SK-N-SH treated with all-trans-retinoic acid at 6 μM for 48 hours (cell line): ENCODE data around the gene CTCF.

Source experiments
- ATAC-seq: fragments of 200-7000 bp; cut with Tn5 transposase; 3 replicates; pipeline ENCODE4 v1.9.1; 2020; ENCODE audit warnings: mild to moderate bottlenecking, moderate library complexity
- ARNTL ChIP-seq: fragments of 450-650 bp; formaldehyde crosslinking; IDR thresholded peaks from 2 replicates; pipeline ENCODE4 v1.5.0; 2020; ENCODE audit warnings: low read depth, mild to moderate bottlenecking, moderate library complexity, borderline replicate concordance
- BACH2 ChIP-seq: fragments of 250-450 bp; sonication (Bioruptor Pico); IDR thresholded peaks from 2 replicates; pipeline ENCODE4 v1.9.0; 2021; ENCODE audit warnings: mild to moderate bottlenecking, borderline replicate concordance
- CSDC2 ChIP-seq: fragments of 250-450 bp; sonication (Bioruptor Pico); IDR thresholded peaks from 2 replicates; pipeline ENCODE4 v1.5.0; 2020; ENCODE audit warnings: mild to moderate bottlenecking, moderate library complexity
- ESRRG ChIP-seq: fragments of 250-450 bp; sonication (Bioruptor Pico); IDR thresholded peaks from 2 replicates; pipeline ENCODE4 v1.6.1; 2021; ENCODE audit warnings: mild to moderate bottlenecking
- GLIS3 ChIP-seq: fragments of 250-450 bp; sonication (Bioruptor Pico); IDR thresholded peaks from 2 replicates; pipeline ENCODE4 v1.5.0; 2020; ENCODE audit warnings: mild to moderate bottlenecking, moderate library complexity
- ISL1 ChIP-seq: fragments of 250-450 bp; sonication (Bioruptor Pico); IDR thresholded peaks from 2 replicates; pipeline ENCODE4 v2.1.2; 2022; ENCODE audit warnings: mild to moderate bottlenecking, moderate library complexity
- OSR1 ChIP-seq: fragments of 250-450 bp; sonication (Bioruptor Pico); IDR thresholded peaks from 2 replicates; pipeline ENCODE4 v1.8.0; 2022; ENCODE audit warnings: moderate library complexity, mild to moderate bottlenecking, inconsistent platforms
- PPARA ChIP-seq: fragments of 250-450 bp; sonication (Bioruptor Pico); IDR thresholded peaks from 2 replicates; pipeline ENCODE4 v1.5.0; 2020; ENCODE audit warnings: mild to moderate bottlenecking, borderline replicate concordance
- RARB ChIP-seq: fragments of 250-450 bp; sonication (Bioruptor Pico); IDR thresholded peaks from 2 replicates; pipeline ENCODE4 v1.8.0; 2021; ENCODE audit warnings: mild to moderate bottlenecking, moderate library complexity
- SNAI2 ChIP-seq: fragments of 250-450 bp; sonication (Bioruptor Pico); IDR thresholded peaks from 2 replicates; pipeline ENCODE4 v1.5.0; 2020; ENCODE audit warnings: mild to moderate bottlenecking, moderate library complexity
- TCF4 ChIP-seq: fragments of 250-450 bp; sonication (Bioruptor Pico); IDR thresholded peaks from 2 replicates; pipeline ENCODE4 v1.8.0; 2021; ENCODE audit warnings: mild to moderate bottlenecking, moderate library complexity, borderline replicate concordance
- TOX ChIP-seq: fragments of 250-450 bp; sonication (Bioruptor Pico); IDR thresholded peaks from 2 replicates; pipeline ENCODE4 v1.8.0; 2021; ENCODE audit warnings: mild to moderate bottlenecking, moderate library complexity, borderline replicate concordance
- ZFP3 ChIP-seq: fragments of 250-450 bp; sonication (Bioruptor Pico); IDR thresholded peaks from 2 replicates; pipeline ENCODE4 v1.5.0; 2020; ENCODE audit warnings: mild to moderate bottlenecking, moderate library complexity
- ZFP30 ChIP-seq: fragments of 450-650 bp; formaldehyde crosslinking; IDR thresholded peaks from 2 replicates; pipeline ENCODE4 v1.5.0; 2022; ENCODE audit warnings: mild to moderate bottlenecking, moderate library complexity
- ZNF70 ChIP-seq: fragments of 450-650 bp; formaldehyde crosslinking; IDR thresholded peaks from 2 replicates; pipeline ENCODE4 v1.5.0; 2020; ENCODE audit warnings: mild to moderate bottlenecking, moderate library complexity
- ZNF8 ChIP-seq: fragments of 450-650 bp; formaldehyde crosslinking; IDR thresholded peaks from 2 replicates; pipeline ENCODE4 v1.5.0; 2020; ENCODE audit warnings: mild to moderate bottlenecking, moderate library complexity
- TF ChIP-seq, protein P1 (sequence below): fragments of 250-450 bp; sonication (Bioruptor Pico); IDR thresholded peaks from 2 replicates; pipeline ENCODE4 v1.5.0; 2020; ENCODE audit warnings: mild to moderate bottlenecking, moderate library complexity
- TF ChIP-seq, protein P2 (sequence below): fragments of 250-450 bp; sonication (Bioruptor Pico); IDR thresholded peaks from 2 replicates; pipeline ENCODE4 v1.8.0; 2021; ENCODE audit warnings: low read depth, mild to moderate bottlenecking, moderate library complexity, borderline replicate concordance
- TF ChIP-seq, protein P3 (sequence below): fragments of 250-450 bp; sonication (Bioruptor Pico); IDR thresholded peaks from 2 replicates; pipeline ENCODE4 v1.5.1; 2021; ENCODE audit warnings: mild to moderate bottlenecking, moderate library complexity
- TF ChIP-seq, protein P4 (sequence below): fragments of 250-450 bp; sonication (Bioruptor Pico); IDR thresholded peaks from 2 replicates; pipeline ENCODE4 v1.8.0; 2020; ENCODE audit warnings: mild to moderate bottlenecking, moderate library complexity, borderline replicate concordance

CTCF gene

DNA sequence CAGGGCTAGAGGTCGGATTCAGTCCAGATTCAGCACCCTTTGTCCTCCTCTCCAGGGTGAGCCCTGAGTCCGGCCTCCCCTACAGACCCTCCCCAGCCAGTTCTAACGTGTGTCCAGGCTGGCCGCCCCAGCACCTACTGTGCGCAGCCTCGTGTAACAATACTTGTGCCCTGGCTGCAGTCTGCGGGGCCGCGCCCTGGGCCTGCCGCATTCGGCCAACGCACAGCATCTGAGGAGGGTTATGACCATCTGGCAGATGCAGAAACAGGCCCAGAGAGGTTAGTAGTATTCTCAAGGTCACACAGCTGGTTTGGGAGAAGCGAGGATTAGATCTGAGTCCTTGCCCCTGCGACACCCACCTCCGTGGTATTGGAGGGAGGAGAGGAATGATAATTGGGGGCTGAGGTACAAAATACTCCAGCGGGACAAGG is 32.7 kb upstream of the CTCF start:
- TF ChIP-seq PPARA (CRISPR knock-in tag): no peak
- TF ChIP-seq GLIS3 (CRISPR knock-in tag): no peak
- TF ChIP-seq RARB (CRISPR knock-in tag): no peak
- TF ChIP-seq ISL1 (CRISPR knock-in tag): no peak
- no peak for TF ChIP-seq CSDC2 (CRISPR knock-in tag)
- no peak for TF ChIP-seq OSR1
- no peak for TF ChIP-seq BACH2 (CRISPR knock-in tag)
- TF ChIP-seq TCF4: no peak
- TF ChIP-seq TOX (CRISPR knock-in tag): no peak
- TF ChIP-seq ZNF8 (CRISPR knock-in tag): no peak
- TF ChIP-seq ZNF70 (CRISPR knock-in tag): no peak
- TF ChIP-seq, protein P1, sequence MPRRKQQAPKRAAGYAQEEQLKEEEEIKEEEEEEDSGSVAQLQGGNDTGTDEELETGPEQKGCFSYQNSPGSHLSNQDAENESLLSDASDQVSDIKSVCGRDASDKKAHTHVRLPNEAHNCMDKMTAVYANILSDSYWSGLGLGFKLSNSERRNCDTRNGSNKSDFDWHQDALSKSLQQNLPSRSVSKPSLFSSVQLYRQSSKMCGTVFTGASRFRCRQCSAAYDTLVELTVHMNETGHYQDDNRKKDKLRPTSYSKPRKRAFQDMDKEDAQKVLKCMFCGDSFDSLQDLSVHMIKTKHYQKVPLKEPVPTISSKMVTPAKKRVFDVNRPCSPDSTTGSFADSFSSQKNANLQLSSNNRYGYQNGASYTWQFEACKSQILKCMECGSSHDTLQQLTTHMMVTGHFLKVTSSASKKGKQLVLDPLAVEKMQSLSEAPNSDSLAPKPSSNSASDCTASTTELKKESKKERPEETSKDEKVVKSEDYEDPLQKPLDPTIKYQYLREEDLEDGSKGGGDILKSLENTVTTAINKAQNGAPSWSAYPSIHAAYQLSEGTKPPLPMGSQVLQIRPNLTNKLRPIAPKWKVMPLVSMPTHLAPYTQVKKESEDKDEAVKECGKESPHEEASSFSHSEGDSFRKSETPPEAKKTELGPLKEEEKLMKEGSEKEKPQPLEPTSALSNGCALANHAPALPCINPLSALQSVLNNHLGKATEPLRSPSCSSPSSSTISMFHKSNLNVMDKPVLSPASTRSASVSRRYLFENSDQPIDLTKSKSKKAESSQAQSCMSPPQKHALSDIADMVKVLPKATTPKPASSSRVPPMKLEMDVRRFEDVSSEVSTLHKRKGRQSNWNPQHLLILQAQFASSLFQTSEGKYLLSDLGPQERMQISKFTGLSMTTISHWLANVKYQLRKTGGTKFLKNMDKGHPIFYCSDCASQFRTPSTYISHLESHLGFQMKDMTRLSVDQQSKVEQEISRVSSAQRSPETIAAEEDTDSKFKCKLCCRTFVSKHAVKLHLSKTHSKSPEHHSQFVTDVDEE: no peak
- no peak for TF ChIP-seq ARNTL (CRISPR knock-in tag)
- no peak for TF ChIP-seq ZFP3 (CRISPR knock-in tag)
- TF ChIP-seq, protein P2, sequence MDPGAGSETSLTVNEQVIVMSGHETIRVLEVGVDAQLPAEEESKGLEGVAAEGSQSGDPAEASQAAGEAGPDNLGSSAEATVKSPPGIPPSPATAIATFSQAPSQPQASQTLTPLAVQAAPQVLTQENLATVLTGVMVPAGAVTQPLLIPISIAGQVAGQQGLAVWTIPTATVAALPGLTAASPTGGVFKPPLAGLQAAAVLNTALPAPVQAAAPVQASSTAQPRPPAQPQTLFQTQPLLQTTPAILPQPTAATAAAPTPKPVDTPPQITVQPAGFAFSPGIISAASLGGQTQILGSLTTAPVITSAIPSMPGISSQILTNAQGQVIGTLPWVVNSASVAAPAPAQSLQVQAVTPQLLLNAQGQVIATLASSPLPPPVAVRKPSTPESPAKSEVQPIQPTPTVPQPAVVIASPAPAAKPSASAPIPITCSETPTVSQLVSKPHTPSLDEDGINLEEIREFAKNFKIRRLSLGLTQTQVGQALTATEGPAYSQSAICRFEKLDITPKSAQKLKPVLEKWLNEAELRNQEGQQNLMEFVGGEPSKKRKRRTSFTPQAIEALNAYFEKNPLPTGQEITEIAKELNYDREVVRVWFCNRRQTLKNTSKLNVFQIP (CRISPR knock-in tag): no peak
- TF ChIP-seq, protein P3, sequence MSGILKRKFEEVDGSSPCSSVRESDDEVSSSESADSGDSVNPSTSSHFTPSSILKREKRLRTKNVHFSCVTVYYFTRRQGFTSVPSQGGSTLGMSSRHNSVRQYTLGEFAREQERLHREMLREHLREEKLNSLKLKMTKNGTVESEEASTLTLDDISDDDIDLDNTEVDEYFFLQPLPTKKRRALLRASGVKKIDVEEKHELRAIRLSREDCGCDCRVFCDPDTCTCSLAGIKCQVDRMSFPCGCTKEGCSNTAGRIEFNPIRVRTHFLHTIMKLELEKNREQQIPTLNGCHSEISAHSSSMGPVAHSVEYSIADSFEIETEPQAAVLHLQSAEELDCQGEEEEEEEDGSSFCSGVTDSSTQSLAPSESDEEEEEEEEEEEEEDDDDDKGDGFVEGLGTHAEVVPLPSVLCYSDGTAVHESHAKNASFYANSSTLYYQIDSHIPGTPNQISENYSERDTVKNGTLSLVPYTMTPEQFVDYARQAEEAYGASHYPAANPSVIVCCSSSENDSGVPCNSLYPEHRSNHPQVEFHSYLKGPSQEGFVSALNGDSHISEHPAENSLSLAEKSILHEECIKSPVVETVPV (CRISPR knock-in tag): no peak
- TF ChIP-seq SNAI2: no peak
- TF ChIP-seq, all 23 proteins: peak for 0
- ATAC-seq: peak; percentile 31

DNA sequence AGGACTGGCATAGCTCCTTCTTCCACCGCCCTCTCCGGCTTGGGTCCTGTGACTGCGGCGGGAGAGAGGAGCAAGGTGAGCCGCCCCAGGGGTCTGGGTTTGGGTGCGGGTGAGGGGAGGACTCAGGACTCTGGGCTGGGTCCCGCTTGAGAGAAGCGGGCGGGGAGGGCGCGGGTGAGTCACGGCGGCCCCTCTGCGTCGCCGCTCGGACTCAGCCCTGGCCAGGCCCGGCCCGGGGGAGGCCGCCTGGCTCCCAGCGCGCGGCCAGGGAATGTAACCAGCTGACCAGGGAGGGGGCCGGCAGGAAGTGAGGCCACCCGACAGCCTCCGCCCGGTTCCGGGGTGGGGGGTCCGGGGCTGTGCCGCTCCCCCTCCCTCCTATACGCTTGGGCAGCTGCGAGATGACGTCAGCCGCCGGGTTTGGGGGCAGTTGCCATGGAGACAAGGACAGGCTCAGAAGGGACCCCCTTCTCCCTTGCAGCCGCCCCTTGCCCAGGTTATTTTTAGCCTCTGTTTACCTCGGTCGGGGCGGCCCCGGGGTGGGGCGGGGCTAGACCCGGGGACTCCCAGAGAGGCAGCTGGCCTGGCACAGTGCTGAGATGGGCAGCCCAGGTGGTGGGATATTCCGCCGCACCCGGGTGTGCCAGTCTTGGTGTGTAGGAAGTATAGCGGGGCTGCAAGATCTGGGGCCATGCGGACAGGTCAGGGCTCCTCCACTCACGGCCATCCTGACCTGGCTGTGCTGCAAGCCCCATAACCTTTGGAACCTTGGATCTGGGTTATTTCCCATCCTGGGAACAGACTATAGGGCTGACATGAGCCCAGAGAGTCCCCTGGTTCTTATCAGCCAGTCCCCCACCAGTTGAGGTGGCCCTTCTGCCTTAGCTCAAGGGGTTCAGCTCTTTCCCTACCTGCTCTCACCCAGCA is 32.0 kb upstream of the CTCF start:
- TF ChIP-seq ISL1 (CRISPR knock-in tag) (no peak), SNAI2 (no peak), PPARA (CRISPR knock-in tag) (no peak)
- TF ChIP-seq, protein P4, sequence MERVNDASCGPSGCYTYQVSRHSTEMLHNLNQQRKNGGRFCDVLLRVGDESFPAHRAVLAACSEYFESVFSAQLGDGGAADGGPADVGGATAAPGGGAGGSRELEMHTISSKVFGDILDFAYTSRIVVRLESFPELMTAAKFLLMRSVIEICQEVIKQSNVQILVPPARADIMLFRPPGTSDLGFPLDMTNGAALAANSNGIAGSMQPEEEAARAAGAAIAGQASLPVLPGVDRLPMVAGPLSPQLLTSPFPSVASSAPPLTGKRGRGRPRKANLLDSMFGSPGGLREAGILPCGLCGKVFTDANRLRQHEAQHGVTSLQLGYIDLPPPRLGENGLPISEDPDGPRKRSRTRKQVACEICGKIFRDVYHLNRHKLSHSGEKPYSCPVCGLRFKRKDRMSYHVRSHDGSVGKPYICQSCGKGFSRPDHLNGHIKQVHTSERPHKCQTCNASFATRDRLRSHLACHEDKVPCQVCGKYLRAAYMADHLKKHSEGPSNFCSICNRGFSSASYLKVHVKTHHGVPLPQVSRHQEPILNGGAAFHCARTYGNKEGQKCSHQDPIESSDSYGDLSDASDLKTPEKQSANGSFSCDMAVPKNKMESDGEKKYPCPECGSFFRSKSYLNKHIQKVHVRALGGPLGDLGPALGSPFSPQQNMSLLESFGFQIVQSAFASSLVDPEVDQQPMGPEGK: peak; percentile 77; the same call in 1 of the 2 replicates
- ATAC-seq: peak; percentile 72

DNA sequence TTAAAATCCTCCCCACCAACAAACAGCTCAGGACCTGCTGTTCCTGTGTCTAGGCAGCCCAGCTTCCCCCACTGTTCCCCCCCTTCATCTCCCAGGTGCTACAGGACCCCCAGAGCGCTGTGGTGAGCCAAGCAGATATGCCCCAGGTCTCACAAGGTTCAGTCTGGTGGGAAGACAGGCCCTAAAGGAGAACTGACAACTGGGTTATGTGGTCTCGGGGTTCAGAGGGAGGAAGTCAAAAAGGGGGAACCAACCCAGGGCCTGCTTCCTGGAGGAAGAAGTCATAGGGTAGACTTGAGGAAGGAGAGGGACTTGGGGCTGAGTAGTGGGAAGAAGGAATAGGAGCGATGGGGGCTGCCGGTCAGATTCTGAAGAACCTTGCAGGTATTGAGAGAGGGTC is 31.1 kb upstream of the CTCF start:
- TF ChIP-seq TOX (CRISPR knock-in tag) (no peak), PPARA (CRISPR knock-in tag) (no peak), ZFP30 (CRISPR knock-in tag) (no peak), CSDC2 (CRISPR knock-in tag) (no peak), OSR1 (no peak), ZNF70 (CRISPR knock-in tag) (no peak), ARNTL (CRISPR knock-in tag) (no peak), ESRRG (no peak), TCF4 (no peak), GLIS3 (CRISPR knock-in tag) (no peak)
- no peak for ATAC-seq
